LNCaP clone FGC (cell line): ENCODE data around the gene KLHL29.

Source experiments
- DNase-seq: peaks from one replicate; pipeline ENCODE4 v3.0.0-alpha.2; 2011; ENCODE audit warnings: low read depth
- H3K4me3 ChIP-seq: 2 replicates; pipeline ENCODE4 v1.5.1; 2011; ENCODE audit warnings: mild to moderate bottlenecking, low read depth, low read length, control low read depth
- TF ChIP-seq, protein P1 (sequence below): IDR thresholded peaks from 2 replicates; pipeline ENCODE4 v1.5.1; 2012; ENCODE audit warnings: mild to moderate bottlenecking; ENCODE audit not compliant: control insufficient read depth, insufficient read depth; ENCODE audit errors: extremely low read depth

Gene KLHL29

DNA sequence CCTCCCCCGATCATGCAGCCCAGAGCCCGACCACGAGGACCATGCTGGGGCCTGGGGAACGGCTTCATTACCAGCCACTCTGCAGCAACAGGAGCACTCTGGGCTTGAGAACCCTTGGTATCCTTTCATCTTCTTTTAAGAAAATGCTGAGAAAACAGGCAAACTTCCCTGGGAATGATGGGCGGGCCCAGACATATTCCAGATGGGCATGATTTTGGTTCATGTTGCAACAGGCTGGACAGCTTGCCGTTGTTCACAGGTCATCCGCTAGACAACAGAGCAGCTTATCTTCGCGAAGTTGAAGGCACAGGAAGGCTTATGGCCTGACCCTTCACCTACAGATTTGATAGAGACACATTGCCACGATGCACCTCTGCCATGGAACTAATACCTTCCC lies 121.0 kb downstream of the KLHL29 start:
- DNase-seq = no peak

DNA sequence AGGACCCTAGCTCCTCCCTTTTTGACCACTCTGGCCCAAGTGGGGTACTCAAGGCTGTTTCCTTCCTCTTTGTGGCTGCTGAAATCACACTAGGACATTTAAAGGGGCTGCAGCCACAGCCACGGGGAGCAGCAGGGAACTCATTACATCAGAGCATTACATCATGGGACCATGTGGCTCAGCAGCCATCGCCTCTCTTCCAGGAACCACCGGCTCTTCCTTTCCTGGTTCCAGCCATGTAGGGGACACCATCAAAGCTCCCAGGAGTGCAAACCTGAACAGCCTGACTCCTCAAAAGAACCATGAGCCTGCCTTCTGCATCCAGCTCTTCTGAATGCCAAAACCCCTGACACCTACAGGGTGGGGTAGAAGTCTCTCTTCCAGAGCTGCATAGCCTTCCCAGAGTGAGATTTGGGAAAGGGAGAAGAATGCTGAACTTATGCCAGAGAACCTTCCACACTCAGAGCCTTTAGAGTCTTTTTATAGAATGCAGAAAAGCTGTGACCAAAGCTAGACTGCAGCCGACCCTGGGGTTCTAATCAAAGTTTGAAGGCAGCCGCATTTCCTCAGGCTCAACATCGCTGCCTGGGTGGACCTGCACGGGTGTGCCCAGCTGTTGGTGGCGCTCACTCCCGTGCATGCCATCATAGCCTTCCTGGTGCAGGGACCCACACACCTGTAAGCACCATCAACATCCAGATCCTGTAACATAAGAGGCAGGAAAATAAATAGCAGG lies 121.7 kb downstream of the KLHL29 start:
- TF ChIP-seq, protein P1, sequence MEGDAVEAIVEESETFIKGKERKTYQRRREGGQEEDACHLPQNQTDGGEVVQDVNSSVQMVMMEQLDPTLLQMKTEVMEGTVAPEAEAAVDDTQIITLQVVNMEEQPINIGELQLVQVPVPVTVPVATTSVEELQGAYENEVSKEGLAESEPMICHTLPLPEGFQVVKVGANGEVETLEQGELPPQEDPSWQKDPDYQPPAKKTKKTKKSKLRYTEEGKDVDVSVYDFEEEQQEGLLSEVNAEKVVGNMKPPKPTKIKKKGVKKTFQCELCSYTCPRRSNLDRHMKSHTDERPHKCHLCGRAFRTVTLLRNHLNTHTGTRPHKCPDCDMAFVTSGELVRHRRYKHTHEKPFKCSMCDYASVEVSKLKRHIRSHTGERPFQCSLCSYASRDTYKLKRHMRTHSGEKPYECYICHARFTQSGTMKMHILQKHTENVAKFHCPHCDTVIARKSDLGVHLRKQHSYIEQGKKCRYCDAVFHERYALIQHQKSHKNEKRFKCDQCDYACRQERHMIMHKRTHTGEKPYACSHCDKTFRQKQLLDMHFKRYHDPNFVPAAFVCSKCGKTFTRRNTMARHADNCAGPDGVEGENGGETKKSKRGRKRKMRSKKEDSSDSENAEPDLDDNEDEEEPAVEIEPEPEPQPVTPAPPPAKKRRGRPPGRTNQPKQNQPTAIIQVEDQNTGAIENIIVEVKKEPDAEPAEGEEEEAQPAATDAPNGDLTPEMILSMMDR = no peak
- no peak for DNase-seq

More for the DNA sequence above, 121.0 kb downstream of the KLHL29 start:
- no peak overlapping the region for H3K4me3 ChIP-seq
- TF ChIP-seq, protein P1 = no peak

DNA sequence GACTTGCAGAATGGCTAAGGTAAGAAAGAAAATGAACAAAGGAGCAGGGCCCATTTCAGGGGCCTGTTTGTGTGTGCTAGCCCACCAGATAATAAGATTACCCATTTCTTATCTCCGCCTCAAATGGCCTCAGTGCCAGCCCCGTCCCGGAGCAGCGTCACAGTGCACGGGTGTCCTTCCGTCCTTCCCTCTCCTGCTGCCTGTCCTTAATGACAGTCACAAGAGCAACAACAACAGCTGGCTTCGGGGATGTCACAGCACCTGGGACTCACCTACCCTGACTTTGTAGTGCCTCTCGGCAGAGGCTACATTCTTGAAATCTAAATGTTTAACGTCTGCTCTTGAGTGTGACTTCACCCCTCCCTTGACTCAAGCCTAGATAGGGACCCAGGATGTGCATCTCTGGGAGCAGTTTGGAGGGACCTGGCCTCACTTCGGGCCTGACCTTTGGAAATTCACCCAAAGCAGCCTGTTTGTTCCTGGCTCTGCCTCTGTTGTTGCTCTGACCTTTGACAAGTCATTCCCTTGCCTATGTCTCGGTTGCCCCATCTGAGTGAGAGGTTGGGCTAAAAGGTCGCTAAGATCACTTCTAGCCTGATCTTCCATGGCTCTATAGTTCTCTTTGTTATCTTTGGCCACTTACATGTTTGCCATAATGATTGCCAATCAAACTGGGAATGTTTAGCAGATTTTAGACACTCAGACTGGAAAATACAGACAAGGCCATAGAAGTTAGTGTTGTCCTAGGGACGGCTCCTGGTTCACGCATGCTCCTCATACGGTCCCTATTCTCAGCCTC lies 122.5 kb downstream of the KLHL29 start:
- TF ChIP-seq, protein P1 = no peak
- no peak overlapping the region for H3K4me3 ChIP-seq
- no peak for DNase-seq

More for the DNA sequence above, 121.7 kb downstream of the KLHL29 start:
- no peak overlapping the region for H3K4me3 ChIP-seq

DNA sequence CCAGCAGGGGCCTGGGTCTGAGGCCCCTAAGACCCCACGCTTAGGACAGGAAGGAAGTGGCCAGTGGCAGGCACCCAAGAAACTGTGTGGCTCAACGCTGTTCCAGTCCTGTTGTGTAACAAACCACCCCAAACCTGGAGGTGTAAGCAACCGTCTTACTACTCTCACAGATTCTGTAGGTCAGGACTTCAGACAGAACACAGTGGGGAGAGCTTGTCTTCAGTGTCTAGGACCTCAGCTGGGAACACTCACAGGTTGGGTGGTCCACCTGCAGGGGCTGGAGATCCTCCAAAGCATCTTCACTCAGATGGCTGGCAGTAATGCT lies 123.0 kb downstream of the KLHL29 start:
- no peak for DNase-seq
- no peak overlapping the region for H3K4me3 ChIP-seq
- TF ChIP-seq, protein P1 = no peak

DNA sequence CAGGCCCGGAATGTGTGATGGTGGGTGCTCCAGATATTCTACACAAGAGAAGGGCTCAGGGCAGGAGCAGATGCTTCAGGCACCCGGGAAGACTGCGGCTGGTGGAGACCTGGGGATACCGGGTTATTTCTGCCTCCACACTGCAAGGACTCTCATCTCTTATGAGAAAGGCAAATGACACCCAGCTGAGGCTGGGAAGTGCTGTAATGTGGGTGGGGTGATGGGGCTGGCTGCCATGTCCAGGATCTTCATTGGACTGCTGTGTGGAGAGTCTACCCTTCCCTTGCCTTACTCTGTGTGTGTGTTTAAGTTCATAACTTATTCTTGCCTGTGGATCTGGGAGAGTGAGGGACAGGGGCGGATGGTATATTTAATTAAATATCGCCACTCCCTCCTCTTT lies 124.1 kb downstream of the KLHL29 start:
- H3K4me3 ChIP-seq = no peak overlapping the region
- TF ChIP-seq, protein P1 = no peak
- no peak for DNase-seq

DNA sequence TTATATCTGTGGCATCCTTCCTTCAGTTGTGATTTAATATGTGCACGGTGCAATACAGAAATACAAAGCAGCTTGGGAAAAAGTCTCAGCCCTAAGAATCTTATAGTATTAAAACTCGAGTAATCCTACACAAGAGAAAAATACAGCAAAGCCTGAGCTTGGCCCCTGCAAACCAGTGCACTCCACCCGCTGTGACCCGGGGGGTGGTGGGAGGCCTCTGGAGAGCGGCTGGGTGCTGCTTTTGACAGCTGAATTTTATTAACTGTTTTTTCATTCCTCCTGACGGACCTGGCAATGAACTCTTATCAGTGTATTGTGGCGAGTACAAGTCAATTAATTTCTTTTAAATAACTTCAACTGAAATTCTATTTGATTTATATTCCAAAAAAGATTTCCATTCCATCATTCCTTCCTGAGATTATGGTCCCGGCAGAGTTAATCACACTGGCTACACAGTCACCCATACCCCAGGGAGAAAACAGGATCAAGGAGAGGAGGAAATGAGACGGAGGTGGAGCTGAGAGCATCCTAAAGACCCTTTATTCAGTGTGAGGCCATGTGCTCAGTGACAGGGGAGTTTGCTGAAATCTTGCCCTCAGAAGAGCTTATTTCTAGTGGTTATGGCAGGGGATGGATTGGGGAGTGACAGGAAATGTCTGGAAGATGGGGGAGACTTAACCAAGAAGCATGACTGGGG lies 124.8 kb downstream of the KLHL29 start:
- TF ChIP-seq, protein P1 = no peak
- no peak overlapping the region for H3K4me3 ChIP-seq
- no peak for DNase-seq
